Stimulated activated effector memory CD8-positive, alpha-beta T cell treated with anti-CD3 and anti-CD28 coated beads, Interleukin-12 subunit alpha, Interleukin-12 subunit beta, amount 100 ng/mL, for 72 hours (primary cell): Measurements from ENCODE around the gene SCAPER.

Experiments
- ATAC-seq: fragments of 150-1000 bp; cut with Tn5 transposase; 2 replicates; pipeline ENCODE4 v1.10.0; 2021
- DNase-seq, 2 donors: peaks; one replicate each; pipeline ENCODE4 v3.0.0; 2021 to 2022; ENCODE audit warnings: low spot score in 2 of 2
- H3K27ac Mint-ChIP-seq: one replicate; pipeline ENCODE4 v1.8.0; 2022; ENCODE audit warnings: mild to moderate bottlenecking, mixed read lengths
- H3K36me3 Mint-ChIP-seq: one replicate; pipeline ENCODE4 v1.8.0; 2022; ENCODE audit warnings: mild to moderate bottlenecking, mixed read lengths
- H3K4me1 Mint-ChIP-seq: one replicate; pipeline ENCODE4 v1.8.0; 2022; ENCODE audit warnings: mixed read lengths
- H3K4me3 Mint-ChIP-seq: one replicate; pipeline ENCODE4 v1.8.0; 2022; ENCODE audit warnings: mild to moderate bottlenecking, mixed read lengths
- H3K9me3 Mint-ChIP-seq: one replicate; pipeline ENCODE4 v1.8.0; 2022; ENCODE audit warnings: mixed read lengths

SCAPER gene

GRCh38 chr15:76377751-76378150, 527.4 kb downstream of the SCAPER start:
- Mint-ChIP-seq H3K36me3 (peaks cover 15% of the 10 kb centered on the region), H3K27ac (no peak overlapping the region), H3K4me1 (no peaks in the 10 kb centered on the region), H3K9me3 (no peaks in the 10 kb centered on the region), H3K4me3 (no peak overlapping the region)
- DNase-seq = no peak
- ATAC-seq = no peak

GRCh38 chr15:76377217-76377616, 527.9 kb downstream of the SCAPER start:
- Mint-ChIP-seq H3K4me1 (no peaks in the 10 kb centered on the region), H3K9me3 (no peaks in the 10 kb centered on the region), H3K4me3 (no peak overlapping the region), H3K36me3 (peaks cover 15% of the 10 kb centered on the region), H3K27ac (no peak overlapping the region)
- ATAC-seq = no peak
- no peak for DNase-seq

- Mint-ChIP-seq H3K36me3 (peaks cover 15% of the 10 kb centered on the region), H3K9me3 (no peaks in the 10 kb centered on the region), H3K4me3 (no peak overlapping the region), H3K4me1 (no peaks in the 10 kb centered on the region), H3K27ac (no peak overlapping the region)
- ATAC-seq (no peak), DNase-seq (no peak)
Observed at GRCh38 chr15:76376816-76377215, 528.3 kb downstream of the SCAPER start.

GRCh38 chr15:76376029-76376428, 529.1 kb downstream of the SCAPER start:
- no peak overlapping the region for H3K4me3 Mint-ChIP-seq
- no peak overlapping the region for H3K27ac Mint-ChIP-seq
- H3K4me1 Mint-ChIP-seq = no peaks in the 10 kb centered on the region
- no peaks in the 10 kb centered on the region for H3K9me3 Mint-ChIP-seq
- H3K36me3 Mint-ChIP-seq = peaks cover 15% of the 10 kb centered on the region
- ATAC-seq = no peak
- no peak for DNase-seq

GRCh38 chr15:76368122-76368621, 537.0 kb downstream of the SCAPER start:
- Mint-ChIP-seq H3K27ac (no peak overlapping the region), H3K36me3 (peaks cover 5% of the 10 kb centered on the region), H3K4me1 (no peaks in the 10 kb centered on the region), H3K4me3 (no peak overlapping the region), H3K9me3 (no peaks in the 10 kb centered on the region)
- no peak for ATAC-seq
- DNase-seq = no peak

- Mint-ChIP-seq H3K4me1 (no peaks in the 10 kb centered on the region), H3K9me3 (no peaks in the 10 kb centered on the region), H3K36me3 (no peaks in the 10 kb centered on the region), H3K27ac (no peak overlapping the region), H3K4me3 (no peak overlapping the region)
- DNase-seq (no peak), ATAC-seq (no peak)
Observed at GRCh38 chr15:76366714-76367113, 538.4 kb downstream of the SCAPER start.

GRCh38 chr15:76363251-76363650, 541.9 kb downstream of the SCAPER start:
- no peak for ATAC-seq
- H3K27ac Mint-ChIP-seq = no peak overlapping the region

GRCh38 chr15:76360416-76360815, 544.7 kb downstream of the SCAPER start:
- no peak overlapping the region for H3K27ac Mint-ChIP-seq
- no peaks in the 10 kb centered on the region for H3K4me1 Mint-ChIP-seq

More at GRCh38 chr15:76363251-76363650, 541.9 kb downstream of the SCAPER start:
- DNase-seq = no peak
- Mint-ChIP-seq H3K9me3 (no peaks in the 10 kb centered on the region), H3K4me3 (no peak overlapping the region), H3K36me3 (no peaks in the 10 kb centered on the region), H3K4me1 (no peaks in the 10 kb centered on the region)

GRCh38 chr15:76359152-76359551, 546.0 kb downstream of the SCAPER start:
- no peak overlapping the region for H3K4me3 Mint-ChIP-seq
- DNase-seq = no peak
- H3K27ac Mint-ChIP-seq = no peak overlapping the region
- ATAC-seq = no peak
- no peaks in the 10 kb centered on the region for H3K4me1 Mint-ChIP-seq
- H3K9me3 Mint-ChIP-seq = no peaks in the 10 kb centered on the region
- no peaks in the 10 kb centered on the region for H3K36me3 Mint-ChIP-seq

More at GRCh38 chr15:76360416-76360815, 544.7 kb downstream of the SCAPER start:
- DNase-seq = no peak
- no peaks in the 10 kb centered on the region for H3K9me3 Mint-ChIP-seq
- H3K36me3 Mint-ChIP-seq = no peaks in the 10 kb centered on the region
- ATAC-seq = no peak
- no peak overlapping the region for H3K4me3 Mint-ChIP-seq

GRCh38 chr15:76358453-76358852, 546.7 kb downstream of the SCAPER start:
- H3K4me3 Mint-ChIP-seq = no peak overlapping the region
- ATAC-seq = no peak
- H3K4me1 Mint-ChIP-seq = no peaks in the 10 kb centered on the region

GRCh38 chr15:76354823-76355440, 550.2 kb downstream of the SCAPER start:
- Mint-ChIP-seq H3K27ac (no peak overlapping the region), H3K9me3 (no peaks in the 10 kb centered on the region), H3K4me1 (no peaks in the 10 kb centered on the region), H3K4me3 (no peak overlapping the region), H3K36me3 (no peaks in the 10 kb centered on the region)
- no peak for DNase-seq
- no peak for ATAC-seq

More at GRCh38 chr15:76358453-76358852, 546.7 kb downstream of the SCAPER start:
- Mint-ChIP-seq H3K27ac (no peak overlapping the region), H3K36me3 (no peaks in the 10 kb centered on the region), H3K9me3 (no peaks in the 10 kb centered on the region)
- DNase-seq = no peak

GRCh38 chr15:76353903-76354302, 551.2 kb downstream of the SCAPER start:
- Mint-ChIP-seq H3K4me1 (no peaks in the 10 kb centered on the region), H3K4me3 (no peak overlapping the region), H3K27ac (no peak overlapping the region), H3K9me3 (no peaks in the 10 kb centered on the region), H3K36me3 (no peaks in the 10 kb centered on the region)
- DNase-seq (no peak), ATAC-seq (no peak)

GRCh38 chr15:76353023-76353577, 552.0 kb downstream of the SCAPER start:
- H3K4me3 Mint-ChIP-seq = no peak overlapping the region
- H3K36me3 Mint-ChIP-seq = no peaks in the 10 kb centered on the region
- H3K9me3 Mint-ChIP-seq = no peaks in the 10 kb centered on the region
- DNase-seq (no peak), ATAC-seq (no peak)
- no peaks in the 10 kb centered on the region for H3K4me1 Mint-ChIP-seq
- H3K27ac Mint-ChIP-seq = no peak overlapping the region

GRCh38 chr15:76349301-76350070, 555.7 kb downstream of the SCAPER start:
- DNase-seq (no peak), ATAC-seq (no peak)
- Mint-ChIP-seq H3K27ac (no peak overlapping the region), H3K4me1 (peaks cover 12% of the 10 kb centered on the region), H3K36me3 (peaks cover 5% of the 10 kb centered on the region), H3K4me3 (no peak overlapping the region), H3K9me3 (no peaks in the 10 kb centered on the region)

GRCh38 chr15:76347482-76348055, 557.6 kb downstream of the SCAPER start:
- ATAC-seq = no peak
- DNase-seq = no peak
- H3K27ac Mint-ChIP-seq = no peak overlapping the region
- peaks cover 12% of the 10 kb centered on the region for H3K4me1 Mint-ChIP-seq
- peaks cover 5% of the 10 kb centered on the region for H3K36me3 Mint-ChIP-seq
- no peaks in the 10 kb centered on the region for H3K9me3 Mint-ChIP-seq
- H3K4me3 Mint-ChIP-seq = no peak overlapping the region
